ENCODE measurements around the gene MBD5.

DNA sequence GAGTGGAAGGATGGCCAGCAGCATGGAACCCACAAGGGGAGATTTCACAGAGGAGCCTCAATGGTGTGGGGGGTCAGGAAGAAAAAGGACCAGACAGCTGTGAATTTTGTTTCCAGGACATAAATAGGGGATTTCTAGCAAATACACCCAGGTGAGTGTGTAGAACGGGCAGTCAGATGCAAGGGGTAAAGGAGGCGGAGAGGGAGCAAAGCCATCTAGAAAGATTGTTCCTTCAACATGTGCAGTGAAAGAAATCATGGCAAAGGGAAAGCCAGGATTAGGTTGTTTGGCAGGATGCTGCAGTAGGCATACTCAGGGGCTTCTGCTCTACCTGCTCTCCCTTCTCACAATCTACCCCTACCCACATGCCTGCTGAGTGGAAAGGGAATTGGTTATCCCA is 504.2 kb downstream of the MBD5 start:
- TF ChIP-seq EZH2 (IDR thresholded peaks at IDR 0.05; ENCODE audit: low read length, unreplicated experiment) (no peak), CTCF (conservative IDR thresholded peaks at IDR 0.05; ENCODE audit: low read depth, low read length) (no peak)
